T-helper 22 cell (primary cell): ENCODE results near the gene CFH.
"Not testable (repeated sequence)": the region's sequence is repeated elsewhere in the genome, so short reads cannot be mapped to it uniquely, and the experiment has no call there.

Source experiments
- DNase-seq: peaks from one replicate; pipeline ENCODE4 v3.0.0-alpha.2; 2020; ENCODE audit warnings: low read depth

The CFH gene

DNA sequence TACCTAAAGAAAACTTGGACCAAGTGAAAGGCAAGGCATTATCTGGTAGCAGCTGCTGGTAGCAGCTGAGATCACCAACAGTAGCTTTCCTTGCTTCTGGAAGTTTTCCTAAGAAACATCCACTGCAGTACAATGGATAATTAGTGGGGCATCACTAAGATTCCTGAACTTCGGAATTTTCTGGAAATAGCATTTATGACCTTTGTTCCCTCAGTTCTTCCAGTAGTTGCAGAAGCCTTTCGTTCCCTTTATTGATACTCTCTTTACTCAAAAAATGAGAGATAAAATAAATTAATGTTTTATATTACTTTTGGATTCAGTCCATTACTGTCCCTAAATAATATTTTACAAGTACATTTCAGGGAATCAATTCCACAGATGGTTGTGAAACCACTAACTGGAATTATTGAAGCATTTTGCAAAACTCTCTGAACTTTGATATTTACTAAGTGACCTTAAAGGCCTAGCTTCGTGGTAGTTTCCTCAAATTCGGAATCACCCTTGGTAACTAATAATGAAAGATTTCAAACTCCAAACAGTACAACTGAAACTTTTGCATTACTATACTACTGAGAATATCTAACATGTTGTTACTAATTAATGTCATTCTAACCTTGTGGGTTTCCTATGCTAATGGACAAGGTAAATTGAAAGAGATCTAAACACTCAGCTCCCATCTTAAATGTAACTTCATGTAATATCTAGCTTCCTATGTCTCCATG lies 113.3 kb downstream of the CFH start:
- not testable (repeated sequence) for DNase-seq

DNA sequence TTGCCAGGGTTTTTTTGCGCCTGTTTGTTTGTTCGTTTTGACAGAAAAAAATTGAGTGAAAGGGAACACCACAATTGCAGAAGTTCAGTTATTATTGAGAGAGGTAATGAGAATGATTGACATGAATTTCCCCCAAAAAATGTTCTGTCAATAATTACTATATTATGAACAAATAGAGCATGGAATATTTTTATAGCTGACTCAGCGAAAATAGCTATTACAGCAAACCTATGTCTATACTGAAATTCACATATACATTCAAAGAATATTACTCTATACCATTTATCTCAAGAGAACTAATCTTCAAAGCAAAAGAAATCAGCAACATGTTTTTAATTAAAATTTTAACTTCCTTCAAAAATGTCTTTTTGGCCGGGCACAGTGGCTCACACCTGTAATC lies 118.0 kb downstream of the CFH start:
- not testable (repeated sequence) for DNase-seq

DNA sequence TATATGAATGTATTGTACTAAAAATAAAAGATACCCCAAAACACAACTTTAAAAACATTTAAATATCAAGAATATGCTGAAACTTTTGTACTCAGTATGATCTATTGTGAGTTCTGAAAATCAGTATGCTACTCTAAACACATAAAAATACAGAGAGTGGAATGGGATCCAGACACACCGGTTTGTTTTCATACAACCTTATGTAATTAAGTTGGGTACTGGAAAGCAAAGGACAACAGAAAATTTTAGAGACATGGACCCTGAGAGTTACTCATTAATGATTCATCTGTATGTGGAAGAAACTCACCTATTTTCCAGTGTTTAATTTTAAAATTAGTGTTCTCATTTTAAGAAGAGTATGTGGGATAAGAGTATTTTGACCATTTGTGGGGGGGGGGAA lies 121.9 kb downstream of the CFH start:
- DNase-seq: no peak

DNA sequence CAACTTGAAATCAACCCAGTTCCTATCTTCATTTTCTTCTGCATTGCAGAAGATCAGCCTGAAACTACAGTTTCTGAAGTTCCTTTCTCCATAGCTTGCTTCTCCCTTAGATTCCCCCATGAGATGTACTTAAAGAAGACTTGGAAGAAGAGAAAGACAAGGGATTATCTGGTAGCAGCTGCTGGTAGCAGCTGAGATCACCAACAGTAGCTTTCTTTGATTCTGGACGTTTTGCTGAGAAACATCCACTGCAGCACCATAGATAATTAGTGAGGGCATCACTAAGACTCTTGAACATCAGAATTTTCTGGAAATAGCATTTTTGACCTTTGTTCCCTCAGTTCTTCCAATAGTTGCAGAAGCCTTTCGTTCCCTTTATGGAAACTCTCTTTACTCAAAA lies 122.3 kb downstream of the CFH start:
- DNase-seq: no peak

DNA sequence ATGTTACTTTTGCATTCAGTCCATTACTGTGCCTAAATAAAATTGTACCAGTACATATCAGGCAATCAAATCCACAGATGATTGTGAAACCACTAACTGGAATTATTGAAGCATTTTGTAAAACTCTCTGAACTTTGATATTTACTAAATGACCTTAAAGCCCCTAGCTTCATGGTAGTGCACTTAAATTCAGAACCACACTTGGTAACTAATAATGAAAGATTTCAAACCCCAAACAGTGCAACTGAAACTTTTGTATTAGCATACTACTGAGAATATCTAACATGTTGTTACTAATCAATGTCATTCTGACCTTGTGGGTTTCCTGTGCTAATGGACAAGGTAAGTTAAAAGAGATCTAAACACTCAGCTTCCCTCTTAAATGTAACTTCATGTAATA lies 122.8 kb downstream of the CFH start, which contains the start of gene CFHR3:
Gene CFHR3, plus strand, starts transcription at position 238 of the 400 bp plus-strand sequence. Its CDS starts 47 bp downstream, at position 285.
- no peak for DNase-seq

DNA sequence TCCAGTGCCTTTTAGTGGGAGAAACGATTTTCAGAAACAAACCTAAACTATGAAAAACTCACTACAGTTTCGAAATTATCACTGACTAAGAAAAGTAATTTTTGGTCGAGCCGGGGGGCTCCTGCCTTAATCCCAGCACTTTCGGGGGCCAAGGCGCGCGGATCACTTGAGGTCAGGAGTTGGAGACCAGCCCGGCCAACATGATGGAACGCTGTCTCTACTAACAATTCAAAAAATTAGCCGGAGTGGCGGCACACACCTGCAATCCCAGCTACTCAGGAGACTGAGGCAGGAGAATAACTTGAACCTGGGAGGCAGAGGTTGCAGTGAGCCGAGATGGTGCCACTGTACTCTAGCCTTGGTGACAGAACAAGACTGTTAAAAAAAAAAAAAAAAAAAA lies 125.8 kb downstream of the CFH start:
- no peak for DNase-seq

DNA sequence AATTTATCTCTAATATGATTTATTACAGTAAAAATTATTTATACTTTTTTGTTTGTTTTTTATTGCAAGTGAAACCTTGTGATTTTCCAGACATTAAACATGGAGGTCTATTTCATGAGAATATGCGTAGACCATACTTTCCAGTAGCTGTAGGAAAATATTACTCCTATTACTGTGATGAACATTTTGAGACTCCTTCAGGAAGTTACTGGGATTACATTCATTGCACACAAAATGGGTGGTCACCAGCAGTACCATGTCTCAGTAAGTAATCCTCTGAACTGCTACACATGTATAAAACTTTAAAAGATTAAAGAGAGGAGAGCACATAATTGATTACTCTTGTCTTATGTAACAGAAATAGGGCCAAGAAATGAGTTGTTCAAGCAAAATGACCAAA lies 127.2 kb downstream of the CFH start:
- DNase-seq: no peak

DNA sequence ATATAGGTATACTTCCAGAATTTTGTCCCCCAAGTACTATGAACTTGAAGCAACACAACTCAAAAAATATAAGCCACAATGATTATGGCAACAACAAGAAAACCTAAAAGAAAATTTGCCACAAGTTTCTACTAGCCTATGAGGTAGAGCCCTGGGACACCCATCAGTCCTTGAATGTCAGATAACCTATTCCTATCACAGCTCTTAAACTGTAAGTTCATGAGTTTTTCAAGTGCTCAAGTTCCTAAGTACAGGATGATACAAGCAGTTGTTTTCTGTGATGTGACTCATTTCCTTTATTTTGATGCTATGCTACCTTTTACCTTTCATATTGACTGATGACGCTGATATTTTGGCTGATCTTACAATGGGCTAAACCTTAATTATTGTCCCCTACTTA lies 139.4 kb downstream of the CFH start:
- not testable (repeated sequence) for DNase-seq

DNA sequence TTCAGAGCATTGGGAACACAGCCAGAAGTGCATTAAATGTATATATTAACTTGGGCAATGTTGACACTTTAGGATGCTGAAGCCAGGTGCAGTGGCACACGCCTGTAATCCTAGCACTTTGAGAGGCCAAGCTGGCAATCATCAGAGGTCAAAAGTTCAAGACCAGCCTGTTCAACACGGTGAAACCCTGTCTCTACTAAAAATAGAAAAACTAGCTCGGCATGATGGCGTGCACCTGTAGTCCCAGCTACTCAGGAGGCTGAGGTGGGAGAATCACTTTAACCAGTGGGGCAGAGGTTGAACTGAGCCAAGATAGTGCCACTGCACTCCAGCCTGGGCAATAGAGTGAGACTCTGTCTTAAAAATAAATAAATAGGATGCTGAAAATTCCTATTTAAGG lies 142.3 kb downstream of the CFH start:
- not testable (repeated sequence) for DNase-seq
